GM21447 (cell line): ENCODE data around the gene PRDM16.

Experiments used
- ATAC-seq: cut with Tn5 transposase; IDR thresholded peaks from one replicate; pipeline ENCODE4 v1.9.1; 2021; ENCODE audit not compliant: unreplicated experiment

PRDM16 gene

GRCh38 chr1:3476666-3477065 lies 407.7 kb downstream of the PRDM16 start:
- ATAC-seq: no peak

- ATAC-seq: no peak
These were observed 408.4 kb downstream of the PRDM16 start for GRCh38 chr1:3477241-3477995.

GRCh38 chr1:3478187-3478586 lies 409.2 kb downstream of the PRDM16 start:
- ATAC-seq: no peak

GRCh38 chr1:3479511-3480368 lies 410.7 kb downstream of the PRDM16 start:
- ATAC-seq: no peak

GRCh38 chr1:3480369-3480719 lies 411.3 kb downstream of the PRDM16 start:
- ATAC-seq: no peak

- ATAC-seq: no peak
These were observed 412.0 kb downstream of the PRDM16 start for GRCh38 chr1:3481046-3481445.

GRCh38 chr1:3481836-3482375 lies 412.9 kb downstream of the PRDM16 start:
- ATAC-seq: no peak

GRCh38 chr1:3482378-3482849 lies 413.4 kb downstream of the PRDM16 start:
- no peak for ATAC-seq

- no peak for ATAC-seq
These were observed 414.4 kb downstream of the PRDM16 start for GRCh38 chr1:3483380-3483779.

- no peak for ATAC-seq
These were observed 414.9 kb downstream of the PRDM16 start for GRCh38 chr1:3483801-3484444.

GRCh38 chr1:3485016-3485415 lies 416.0 kb downstream of the PRDM16 start:
- ATAC-seq: no peak
